Measurements from ENCODE around the gene SLC2A14.
"Not testable (repeated sequence)": the region's sequence is repeated elsewhere in the genome, so short reads cannot be mapped to it uniquely, and the experiment has no call there.

The SLC2A14 gene

DNA sequence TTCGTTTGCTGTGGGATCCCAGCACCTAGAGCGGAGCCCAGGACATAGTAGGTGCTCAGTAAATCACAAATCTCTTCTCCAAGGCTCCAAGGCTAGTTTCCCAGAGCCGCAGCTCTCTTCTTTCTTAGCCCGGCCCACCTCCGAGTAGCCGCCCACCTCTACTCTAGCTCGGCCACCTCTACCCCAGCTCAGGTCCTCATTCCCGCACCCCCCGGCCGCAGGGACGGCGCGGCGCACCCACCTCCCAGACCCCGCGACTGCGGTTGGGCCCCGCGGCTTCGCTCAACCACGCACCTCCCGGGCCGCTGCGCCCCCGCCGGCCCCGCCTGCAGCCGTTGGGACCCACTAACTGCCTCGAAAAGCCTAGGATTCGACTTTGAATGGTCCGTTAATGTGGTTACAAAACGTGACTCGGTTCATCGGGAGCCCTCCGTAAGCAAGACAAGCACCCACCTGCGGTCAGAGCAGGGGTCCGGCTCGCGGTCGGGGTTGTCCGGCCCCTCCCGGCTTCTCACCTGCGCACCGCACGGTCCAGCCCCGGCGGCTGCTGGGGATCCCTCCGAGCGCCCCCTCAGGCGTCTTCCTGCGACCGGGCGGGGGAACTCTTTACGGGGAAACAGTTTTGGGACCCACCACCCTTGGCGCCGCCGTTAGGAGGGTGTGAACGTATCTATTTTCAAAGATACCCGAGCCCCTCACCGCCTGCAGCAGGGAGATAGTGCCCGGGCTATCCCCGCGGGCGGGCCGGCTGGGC, at the start of gene SLC2A14:
Gene SLC2A14, minus strand, starts transcription at position 350 of the 754 bp plus-strand sequence. CDS start 3,035 bp downstream, outside the sequence.
- DNase-seq = no peak

DNA sequence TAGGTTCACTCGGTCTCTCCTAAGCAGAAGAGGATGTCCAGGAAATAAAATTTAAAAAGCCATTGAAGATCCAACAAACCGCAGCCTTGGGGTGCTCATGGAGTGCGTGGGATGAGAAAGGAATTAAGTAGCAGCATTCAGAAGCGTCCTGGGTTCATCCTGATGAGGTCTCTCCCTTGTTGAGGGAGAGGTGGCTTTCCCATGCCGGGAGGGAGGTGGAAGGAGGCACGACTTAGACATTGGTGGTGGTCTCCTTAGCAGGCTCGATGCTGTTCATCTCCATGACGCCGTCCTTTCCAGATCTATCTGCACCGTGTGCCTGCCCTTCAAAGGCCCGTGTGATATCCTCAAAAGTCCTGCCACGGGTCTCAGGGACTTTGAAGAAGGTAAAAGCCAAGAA, 48.5 kb upstream of the SLC2A14 start:
- DNase-seq = not testable (repeated sequence)

DNA sequence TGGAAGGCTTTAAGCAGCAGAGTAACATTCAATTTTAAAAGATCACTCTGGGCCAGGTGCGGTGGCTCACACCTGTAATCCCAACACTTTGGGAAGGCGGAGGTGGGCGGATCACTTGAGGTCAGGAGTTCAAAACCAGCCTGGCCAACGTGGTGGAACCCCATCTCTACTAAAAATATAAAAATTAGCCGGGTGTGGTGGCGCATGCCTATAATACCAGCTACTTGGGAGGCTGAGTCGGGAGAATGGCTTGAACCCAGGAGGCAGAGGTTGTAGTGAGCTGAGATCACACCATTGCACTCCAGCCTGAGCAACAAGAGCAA, 45.5 kb upstream of the SLC2A14 start:
- not testable (repeated sequence) for DNase-seq

DNA sequence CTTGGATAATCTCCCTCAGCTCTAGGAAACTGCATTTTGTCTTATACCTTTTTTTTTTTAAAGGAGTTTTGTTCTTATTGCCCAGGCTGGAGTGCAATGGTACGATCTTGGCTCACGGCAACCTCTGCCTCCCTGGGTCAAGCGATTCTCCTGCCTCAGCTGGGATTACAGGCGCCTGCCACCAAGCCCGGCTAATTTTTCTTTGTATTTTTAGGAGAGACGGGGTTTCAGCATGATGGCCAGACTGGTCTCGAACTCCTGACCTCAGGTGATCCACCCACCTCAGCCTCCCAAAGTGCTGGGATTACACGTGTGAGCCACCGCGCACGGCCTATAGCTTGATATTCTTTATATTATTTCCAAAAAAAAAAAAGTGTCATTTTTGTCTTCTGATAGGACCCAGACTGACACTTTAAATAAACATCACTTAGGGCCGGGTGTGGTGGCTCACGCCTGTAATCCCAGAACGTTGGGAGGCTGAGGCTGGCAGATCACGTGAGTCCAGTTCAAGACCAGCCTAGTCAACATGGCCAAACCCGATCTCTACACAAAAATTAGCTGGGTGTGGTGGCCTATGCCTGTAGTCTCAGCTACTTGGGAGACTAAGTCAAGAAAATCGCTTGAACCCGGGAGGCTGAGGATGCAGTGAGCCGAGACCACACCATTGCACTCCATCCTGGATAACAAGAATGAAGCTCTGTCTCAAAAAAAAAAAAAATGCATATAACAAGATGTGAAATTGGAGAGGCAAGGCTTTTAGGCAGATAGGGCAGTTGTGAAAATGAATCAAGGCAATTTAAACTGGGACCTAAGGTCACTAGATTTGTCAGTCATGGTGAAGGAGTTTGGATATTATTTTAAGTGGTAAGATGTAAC, 44.9 kb upstream of the SLC2A14 start:
- no peak for DNase-seq

DNA sequence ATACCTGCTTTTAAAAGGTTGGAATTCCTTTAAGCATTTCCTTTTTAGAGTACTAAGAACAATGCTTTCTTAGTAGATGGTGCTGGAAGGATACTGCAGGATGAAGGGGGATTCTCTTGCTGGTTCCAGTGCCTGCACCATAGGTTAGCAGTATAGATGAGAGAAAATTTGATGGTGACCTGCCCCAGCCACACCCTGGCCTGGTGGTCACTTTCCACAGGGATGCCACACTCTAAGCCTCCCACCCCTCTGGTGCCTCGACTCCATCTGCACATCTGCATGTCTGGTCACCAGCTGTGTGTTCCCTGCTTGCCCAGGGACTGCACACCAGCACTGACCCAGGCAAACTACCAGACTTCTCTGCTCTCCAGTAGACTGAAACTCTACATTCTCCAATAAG, 44.2 kb upstream of the SLC2A14 start:
- no peak for DNase-seq

DNA sequence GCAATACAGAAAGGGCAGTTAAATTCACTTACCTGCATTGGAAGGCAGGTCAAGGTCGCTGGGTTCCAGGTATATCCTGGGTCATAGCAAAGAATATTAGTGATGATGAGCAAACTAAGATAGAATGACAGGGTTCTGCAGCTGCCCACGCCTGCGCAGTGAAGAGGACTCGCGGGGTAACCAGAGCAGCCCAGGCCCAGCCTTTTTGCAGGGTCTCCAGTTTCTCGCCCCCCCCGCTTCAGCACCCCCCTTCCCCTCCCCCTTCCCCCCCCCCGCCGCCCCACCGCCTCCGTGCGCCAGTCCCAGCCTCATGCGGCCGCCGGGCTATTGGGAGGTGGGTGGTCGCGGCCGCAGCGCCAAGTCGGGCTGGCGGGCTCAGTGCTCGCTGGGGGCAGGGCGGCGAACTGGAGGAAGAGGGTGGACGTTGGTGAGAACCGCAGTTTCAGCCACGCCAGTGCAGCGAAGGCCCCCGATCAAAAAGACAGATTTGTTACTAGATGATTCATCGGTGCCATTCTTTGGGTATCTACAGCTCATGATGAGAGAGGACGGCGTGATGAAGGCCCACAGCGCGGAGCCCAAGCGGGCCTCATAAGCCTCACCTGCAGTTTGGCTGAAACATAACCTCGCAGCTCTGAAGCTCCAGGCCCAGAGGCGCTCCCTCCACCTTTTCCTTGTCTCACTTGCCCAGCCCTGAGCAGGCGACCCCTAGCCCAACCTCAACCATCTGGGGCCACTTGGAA, 43.1 kb upstream of the SLC2A14 start:
- DNase-seq = no peak

DNA sequence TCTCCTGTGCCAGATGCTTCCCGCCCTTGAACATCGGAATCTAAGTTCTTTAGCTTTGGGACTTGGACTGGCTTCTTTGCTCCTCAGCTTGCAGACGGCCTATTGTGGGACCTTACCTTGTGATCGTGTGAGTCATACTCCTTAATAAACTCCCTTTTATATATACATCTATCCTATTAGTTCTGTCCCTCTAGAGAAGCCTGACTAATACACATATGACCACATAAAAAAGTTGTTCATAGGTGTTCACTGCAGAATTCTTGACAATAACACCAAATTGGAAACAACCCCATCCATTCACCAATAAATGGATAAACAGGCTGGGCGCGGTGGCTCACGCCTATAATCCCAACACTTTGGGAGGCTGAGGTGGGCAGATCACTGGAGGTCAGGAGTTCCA, 37.4 kb upstream of the SLC2A14 start:
- DNase-seq = not testable (repeated sequence)

DNA sequence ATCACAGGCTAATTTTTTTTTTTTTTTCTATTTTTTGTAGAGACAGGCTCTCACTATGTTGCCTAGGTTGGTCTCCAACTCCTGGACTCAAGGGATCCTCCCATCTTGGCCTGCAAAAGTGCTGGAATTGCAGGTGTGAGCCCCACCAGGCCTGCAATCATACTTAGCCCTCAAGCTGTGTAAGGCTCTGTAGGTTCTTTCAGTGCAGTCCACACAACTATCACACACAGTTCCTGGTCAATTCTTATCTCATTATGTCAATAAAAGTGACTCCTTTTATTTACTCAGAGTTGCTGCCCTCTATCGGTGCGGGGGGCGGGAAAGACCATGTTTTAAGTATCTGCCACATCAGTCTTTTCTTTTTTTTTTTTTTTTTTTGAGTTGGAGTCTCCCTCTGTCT, 34.3 kb upstream of the SLC2A14 start:
- no peak for DNase-seq

DNA sequence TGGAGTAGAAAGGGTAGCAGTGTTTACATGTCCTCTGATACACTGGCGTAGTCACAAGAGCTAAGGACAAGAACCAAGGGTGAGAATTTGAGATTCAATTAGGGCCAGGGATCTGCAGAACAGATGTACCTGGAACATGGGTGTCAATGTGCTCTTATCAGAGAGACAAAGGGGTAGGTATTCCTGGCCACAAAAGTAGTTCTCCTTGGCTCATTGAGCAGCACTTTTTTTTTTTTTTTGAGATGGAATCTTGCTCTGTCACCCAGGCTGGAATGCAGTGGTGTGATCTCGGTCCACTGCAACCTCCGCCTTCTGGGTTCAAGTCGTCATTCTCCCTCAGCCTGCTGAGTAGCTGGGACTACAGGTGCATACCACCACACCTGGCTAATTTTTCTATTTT, 33.6 kb upstream of the SLC2A14 start:
- DNase-seq = not testable (repeated sequence)

DNA sequence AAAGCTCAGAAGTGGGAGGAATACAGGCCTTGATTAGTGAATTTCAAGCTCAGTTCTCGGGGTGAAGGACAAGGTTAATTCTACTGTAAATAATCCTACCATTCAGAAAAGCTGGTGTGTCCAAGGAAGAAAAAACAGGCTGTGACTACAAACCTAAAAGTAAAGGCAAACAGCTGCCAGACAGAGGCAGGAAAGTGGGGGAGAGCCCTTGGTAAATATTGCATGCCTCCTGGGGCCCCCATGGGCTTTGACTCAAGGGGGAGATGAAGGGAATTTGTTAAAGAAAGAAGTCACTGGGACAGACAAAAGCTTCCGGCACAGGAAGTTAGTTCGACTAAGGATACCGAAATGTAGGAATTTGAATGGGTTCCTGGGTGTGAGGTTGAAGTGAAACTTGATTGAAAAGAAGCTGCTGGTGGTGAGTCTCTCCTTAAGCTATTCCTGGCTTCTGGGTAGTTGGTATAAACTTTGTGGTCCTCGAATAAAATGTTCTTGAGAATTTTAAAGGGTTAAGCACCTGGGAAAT, 32.9 kb upstream of the SLC2A14 start:
- not testable (repeated sequence) for DNase-seq

DNA sequence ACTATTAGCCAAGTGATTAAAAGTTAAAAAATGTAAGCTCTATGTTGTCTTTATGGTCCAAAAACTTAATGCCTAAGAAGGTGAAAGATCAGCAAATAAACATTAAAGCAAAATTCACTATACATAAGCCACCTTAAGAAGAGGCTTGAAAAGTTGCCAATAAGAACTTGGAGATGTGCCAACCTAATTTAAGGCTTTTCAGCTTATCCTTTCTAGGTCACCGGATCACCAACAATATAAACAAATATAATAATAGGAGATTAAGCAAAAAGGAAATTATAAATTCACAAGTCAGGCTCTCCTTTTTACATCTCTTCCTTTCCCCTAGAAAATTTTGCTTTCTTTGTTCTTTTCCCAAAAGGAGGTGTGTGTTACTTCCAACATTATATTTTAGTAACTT, 32.4 kb upstream of the SLC2A14 start:
- DNase-seq = no peak

DNA sequence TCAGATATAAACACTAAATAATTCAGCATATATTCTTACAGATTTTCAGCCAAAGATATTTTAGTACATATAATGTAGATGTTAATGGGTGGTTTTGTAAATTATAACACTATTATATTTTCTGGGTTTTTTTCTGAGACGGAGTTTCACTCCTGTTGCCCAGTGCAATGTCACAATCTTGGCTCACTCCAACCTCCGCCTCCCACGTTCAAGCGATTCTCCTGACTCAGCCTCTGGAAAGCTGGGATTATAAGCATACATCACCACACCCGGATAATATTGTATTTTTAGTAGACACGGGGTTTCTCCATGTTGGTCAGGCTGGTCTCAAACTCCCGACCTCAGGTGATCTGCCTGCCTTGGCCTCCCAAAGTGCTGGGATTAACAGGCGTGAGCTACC, 29.7 kb upstream of the SLC2A14 start:
- DNase-seq = not testable (repeated sequence)

DNA sequence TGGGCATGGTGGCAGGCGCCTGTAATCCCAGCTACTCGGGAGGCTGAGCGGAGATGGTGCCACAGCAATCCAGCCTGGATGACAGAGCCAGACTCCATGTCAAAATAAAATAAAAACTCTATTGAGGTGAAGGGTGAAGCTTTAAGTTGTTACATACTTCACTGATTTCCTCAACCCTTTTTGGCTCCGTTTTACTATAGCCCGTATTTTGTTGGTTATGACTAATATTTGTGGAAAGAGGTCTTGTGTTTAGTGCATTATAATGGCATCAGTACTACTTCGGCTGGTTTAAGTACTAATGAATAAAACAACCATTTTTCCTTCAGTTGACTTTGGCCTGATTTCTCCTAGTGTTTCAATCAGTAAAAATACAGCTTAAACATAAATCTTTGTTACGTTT, 27.0 kb upstream of the SLC2A14 start:
- no peak for DNase-seq

DNA sequence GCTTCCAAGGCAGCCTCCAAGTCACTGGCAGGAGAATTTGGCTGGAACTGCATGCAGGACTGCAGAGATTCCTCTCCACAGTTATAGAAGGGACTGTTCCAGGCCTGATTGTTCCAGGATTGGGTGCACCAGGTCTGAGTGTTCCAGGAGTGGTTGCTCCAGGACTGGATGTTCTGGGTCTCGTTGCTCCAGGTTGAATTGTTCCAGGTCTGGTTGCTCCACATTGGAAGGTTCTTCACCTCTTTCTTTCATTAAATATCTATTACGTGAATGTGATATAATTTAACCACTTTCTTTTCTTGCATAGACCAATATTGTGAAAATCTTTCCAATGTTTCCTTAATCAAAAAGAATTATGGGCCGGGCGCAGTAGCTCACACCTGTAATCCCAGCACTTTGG, 24.0 kb upstream of the SLC2A14 start:
- not testable (repeated sequence) for DNase-seq

DNA sequence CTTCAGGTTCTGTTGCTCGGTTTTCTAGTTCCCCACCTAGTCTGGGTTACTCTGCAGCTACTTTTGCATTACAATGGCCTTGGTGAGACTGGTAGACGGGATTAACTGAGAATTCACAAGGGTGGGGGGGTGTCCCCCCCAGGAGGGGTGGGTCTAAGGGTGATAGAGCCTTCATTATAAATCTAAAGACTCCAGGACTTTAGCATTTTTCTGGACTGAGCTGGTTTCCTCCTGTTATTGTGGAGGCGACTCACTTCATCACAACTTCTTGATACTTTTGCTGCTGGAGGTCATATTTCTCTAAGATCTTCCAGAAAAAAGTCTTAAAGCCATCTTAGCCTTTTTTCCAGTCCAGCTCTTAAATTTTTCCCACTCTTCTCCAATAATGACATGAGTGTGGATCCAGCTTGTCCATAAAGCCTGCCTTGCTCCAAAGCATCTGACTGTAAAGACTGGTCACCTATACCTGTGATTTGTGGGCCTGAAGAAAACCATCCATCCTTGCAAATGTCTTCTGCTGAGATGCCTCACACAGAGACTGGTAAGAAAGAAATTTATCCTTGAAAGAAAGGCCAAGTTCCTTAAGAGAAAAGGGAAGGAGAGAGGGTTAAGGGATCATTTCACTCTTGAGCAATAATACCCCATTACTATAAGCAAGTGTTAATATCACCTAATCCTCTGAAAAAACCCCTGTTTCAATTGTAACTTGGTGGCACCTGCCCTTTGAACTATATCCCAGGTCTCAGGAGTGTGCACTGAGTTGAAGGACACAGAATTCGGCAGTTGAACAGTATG, 19.7 kb upstream of the SLC2A14 start:
- DNase-seq = no peak

DNA sequence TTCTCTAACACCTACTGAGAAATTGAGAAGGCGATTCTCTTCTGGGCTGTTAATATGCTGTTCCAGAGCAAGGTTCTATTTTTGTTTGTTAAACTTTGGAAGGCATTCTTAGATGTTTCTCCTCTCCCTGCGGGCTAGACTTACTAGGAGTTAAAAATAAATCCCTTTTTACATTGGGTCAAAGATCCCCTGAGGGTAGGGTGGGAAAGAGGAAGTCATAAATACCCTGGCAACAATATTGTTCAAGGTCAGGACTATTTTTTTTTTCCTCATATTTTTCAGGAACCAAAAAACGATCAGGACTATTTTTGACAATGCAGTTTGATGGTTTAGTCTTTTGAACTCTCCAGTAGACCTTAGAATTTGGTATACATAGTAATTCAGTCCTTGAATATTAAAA, 12.0 kb upstream of the SLC2A14 start:
- no peak for DNase-seq

DNA sequence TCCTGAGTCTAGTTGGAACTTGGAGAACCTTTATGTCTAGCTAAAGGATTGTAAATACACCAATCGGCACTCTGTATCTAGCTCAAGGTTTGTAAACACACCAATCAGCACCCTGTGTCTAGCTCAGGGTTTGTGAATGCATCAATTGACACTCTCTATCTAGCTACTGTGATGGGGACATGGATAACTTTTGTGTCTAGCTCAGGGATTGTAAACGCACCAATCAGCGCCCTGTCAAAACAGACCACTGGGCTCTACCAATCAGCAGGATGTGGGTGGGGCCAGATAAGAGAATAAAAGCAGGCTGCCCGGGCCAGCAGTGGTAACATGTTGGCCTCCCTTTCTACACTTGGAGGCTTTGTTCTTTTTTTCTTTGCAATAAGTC, 9.0 kb upstream of the SLC2A14 start:
- DNase-seq = not testable (repeated sequence)

DNA sequence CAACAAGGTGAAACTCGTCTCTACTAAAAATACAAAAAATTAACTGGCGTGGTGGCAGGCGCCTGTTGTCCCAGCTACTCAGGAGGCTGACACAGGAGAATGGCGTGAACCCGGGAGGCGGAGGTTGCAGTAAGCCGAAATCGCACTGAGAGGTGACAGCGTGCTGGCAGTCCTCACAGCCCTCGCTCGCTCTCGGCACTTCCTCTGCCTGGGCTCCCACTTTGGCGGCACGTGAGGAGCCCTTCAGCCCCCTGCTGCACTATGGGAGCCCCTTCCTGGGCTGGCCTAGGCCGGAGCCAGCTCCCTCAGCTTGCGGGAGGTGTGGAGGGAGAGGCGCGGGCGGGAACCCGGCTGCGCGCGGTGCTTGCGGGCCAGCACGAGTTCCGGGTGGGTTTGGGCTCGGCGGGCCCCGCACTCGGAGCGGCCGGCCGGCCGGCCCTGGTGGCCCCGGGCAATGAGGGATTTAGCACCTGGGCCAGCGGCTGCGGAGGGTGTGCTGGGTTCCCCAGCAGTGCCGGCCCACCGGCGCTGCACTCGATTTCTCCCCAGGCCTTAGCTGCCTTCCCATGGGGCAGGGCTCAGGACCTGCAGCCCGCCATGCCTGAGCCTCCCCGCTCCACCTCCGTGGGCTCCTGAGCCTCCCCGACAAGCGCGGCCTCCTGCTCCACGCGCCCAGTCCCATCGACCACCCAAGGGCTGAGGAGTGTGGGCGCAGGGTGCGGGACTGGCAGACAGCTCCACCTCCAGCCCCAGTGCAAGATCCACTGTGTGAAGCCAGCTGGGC, 8.4 kb upstream of the SLC2A14 start:
- DNase-seq = not testable (repeated sequence)

DNA sequence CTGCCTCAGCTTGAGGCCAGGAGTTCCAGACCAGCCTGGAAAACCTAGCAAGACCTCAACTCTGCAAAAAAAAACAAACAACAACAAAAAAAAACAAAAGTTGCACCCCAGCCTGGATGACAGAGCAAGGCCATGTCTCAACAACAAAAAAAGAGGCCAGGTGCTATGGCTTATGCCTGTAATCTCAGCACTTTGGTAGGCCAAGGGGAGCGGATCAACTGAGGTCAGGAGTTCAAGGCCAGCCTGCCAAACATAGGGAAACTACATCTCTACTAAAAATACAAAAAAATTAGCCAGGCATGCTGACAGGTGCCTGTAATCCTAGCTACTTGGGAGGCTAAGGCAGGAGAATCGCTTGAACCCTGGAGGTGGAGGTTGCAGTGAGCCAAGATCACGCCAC, 6.5 kb upstream of the SLC2A14 start:
- DNase-seq = no peak

DNA sequence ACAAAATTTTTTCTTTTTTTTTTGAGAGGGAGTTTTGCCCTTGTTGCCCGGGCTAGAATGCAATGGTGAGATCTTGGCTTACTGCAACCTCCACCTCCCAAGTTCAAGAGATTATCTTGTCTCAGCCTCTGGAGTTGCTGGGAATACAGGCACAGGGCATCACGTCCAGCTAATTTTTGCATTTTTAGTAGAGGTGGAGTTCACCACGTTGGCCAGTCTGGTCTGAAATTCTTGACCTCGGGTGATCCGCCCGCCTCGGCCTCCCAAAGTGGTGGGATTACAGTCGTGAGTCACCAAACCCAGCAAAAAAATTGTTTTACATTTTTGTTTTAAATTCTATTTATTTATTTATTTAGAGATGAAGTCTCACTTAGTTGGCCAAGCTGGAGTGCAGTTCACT, 4.7 kb upstream of the SLC2A14 start:
- no peak for DNase-seq

DNA sequence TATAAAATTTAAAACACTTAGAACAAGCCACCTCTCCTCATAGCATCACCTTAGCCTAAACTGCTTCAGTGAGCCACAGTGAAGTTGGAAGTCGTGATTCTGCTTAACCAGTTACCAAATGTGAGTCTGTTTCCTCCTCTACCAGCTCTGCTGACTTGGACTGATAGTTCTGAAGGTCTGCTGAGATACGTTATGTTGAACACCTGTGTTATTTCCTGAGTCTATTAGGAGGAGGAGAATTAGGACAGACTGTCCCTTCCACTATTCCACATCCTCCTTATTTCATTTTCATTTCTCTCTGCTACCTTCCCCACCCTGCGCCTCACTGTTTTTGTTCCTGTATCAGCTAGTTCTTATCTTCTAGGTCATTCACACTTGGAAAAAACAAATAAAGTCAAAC, 2.4 kb downstream of the SLC2A14 start:
- no peak for DNase-seq

DNA sequence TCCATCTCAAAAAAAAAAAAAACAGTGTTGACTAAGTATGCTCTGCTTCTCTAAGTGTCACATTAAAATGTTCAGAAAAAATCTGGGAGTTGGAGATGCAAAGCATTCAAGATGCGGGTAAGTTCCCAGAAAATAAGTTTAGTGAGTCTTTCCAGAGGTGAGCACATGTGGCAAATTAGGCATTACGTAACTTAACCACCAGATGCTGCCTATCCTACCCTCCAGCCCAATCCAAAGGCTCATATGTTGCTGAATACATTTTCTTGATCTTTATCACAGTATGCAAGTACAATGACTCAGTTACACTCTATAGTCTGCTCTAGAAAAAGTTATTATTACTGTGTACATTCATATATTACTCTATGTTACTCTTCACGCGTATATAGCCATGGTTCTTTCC, 3.6 kb downstream of the SLC2A14 start:
- no peak for DNase-seq

Data from activated CD4-positive, alpha-beta T cell treated with anti-CD3 and anti-CD28 coated beads, Interleukin-2, amount 50 U/mL, for 1 hour (primary cell).